BLaER1 (cell line): Measurements from ENCODE around the gene NEK10.
A peak's percentile ranks its signal among the peaks of the same experiment; 100 is the strongest.

ENCODE experiments used
- H3K27ac ChIP-seq: shearing (Covaris generic); formaldehyde crosslinking; 2 replicates; pipeline ENCODE4 v1.8.1; 2022
- H3K27me3 ChIP-seq: shearing (Covaris generic); formaldehyde crosslinking; 2 replicates; pipeline ENCODE4 v1.8.1; 2022
- H3K36me3 ChIP-seq: shearing (Covaris generic); formaldehyde crosslinking; 2 replicates; pipeline ENCODE4 v1.8.1; 2022
- H3K4me1 ChIP-seq: shearing (Covaris generic); formaldehyde crosslinking; 2 replicates; pipeline ENCODE4 v1.8.1; 2022
- H3K4me2 ChIP-seq: shearing (Covaris generic); formaldehyde crosslinking; 2 replicates; pipeline ENCODE4 v1.8.1; 2022
- H3K4me3 ChIP-seq: shearing (Covaris generic); formaldehyde crosslinking; 2 replicates; pipeline ENCODE4 v1.8.1; 2022
- H3K9ac ChIP-seq: shearing (Covaris generic); formaldehyde crosslinking; 2 replicates; pipeline ENCODE4 v1.8.1; 2022
- H3K9me3 ChIP-seq: shearing (Covaris generic); formaldehyde crosslinking; 2 replicates; pipeline ENCODE4 v1.8.1; 2022
- H4K20me1 ChIP-seq: shearing (Covaris generic); formaldehyde crosslinking; 2 replicates; pipeline ENCODE4 v1.8.1; 2022
- Cebpa-rat ChIP-seq: shearing (Covaris generic); IDR thresholded peaks from 2 replicates; pipeline ENCODE4 v1.8.1; 2022

Gene NEK10

DNA sequence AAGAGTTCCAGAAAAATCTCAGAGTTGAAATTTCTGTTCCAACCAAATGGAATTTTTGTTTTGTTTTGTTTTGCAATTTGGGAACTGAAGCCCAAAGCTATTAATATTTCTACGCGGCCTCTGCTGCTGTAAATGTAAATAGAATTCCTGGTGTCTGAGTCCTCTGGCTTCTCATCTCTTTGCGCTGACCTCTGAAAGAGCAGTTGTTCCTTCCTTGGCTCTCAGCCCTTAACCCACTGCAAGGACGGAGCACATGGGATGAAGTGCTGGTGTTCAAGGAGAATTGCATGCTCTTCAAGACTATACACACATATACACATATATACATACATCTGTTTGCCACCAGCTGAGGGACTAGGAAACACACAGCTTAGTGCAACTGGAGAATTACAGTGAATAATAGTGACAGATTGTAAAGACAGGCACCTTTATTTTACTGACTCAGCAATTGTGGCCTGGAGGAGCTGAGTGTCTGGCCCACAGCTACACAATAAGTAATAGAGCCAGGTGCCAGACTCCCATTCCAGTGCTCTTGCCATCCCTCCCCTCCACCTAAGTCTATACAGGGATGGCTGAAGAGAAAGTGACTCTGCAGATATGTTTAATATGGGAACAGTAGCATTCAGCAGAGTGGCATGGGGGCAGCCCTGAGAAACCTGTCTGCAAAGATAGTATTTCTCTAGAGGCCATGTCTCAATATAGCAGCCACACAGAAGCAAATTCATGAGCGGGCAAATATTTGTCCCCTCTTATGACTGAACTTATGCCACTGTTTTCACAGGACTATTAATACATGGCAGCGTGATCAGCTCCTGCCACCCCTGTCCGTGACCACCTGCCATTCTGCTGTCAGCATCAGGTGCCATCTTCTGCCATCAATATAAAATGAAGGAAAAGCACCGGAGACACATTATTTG is 42.3 kb downstream of the NEK10 start:
- H3K9me3 ChIP-seq, result peaks cover 17% of the 10 kb centered on the region
- H3K27ac ChIP-seq, result no peak overlapping the region
- H3K4me1 ChIP-seq, result no peaks in the 10 kb centered on the region
- H3K4me2 ChIP-seq, result no peak overlapping the region
- TF ChIP-seq Cebpa-rat, result no peak
- H3K36me3 ChIP-seq, result no peaks in the 10 kb centered on the region
- H3K9ac ChIP-seq, result no peak overlapping the region
- H4K20me1 ChIP-seq, result no peaks in the 10 kb centered on the region
- H3K27me3 ChIP-seq, result no peaks in the 10 kb centered on the region
- H3K4me3 ChIP-seq, result no peak overlapping the region

DNA sequence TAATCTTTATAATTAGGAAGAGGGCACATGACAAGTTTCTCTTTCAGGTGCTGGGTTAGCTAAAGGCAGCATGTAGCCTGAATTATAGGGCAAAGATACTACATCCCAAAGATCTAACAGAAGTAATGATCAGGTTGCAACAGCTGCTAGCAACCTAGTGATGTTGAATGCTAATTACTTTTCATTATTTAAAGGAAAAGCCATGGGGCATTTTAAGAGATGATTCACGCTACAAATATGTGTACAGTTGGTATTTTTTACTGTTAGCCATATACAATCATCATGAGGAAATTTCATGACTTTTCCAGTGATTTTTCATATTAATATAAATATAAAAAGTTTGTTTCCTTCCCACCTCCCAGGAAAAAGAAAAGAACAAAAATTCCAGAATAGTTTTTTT is 43.0 kb downstream of the NEK10 start:
- Histone ChIP-seq H3K9me3 (peaks cover 17% of the 10 kb centered on the region), H3K4me1 (no peaks in the 10 kb centered on the region), H3K36me3 (no peaks in the 10 kb centered on the region), H3K4me2 (no peak overlapping the region), H3K27ac (no peak overlapping the region), H3K4me3 (no peak overlapping the region), H3K27me3 (no peaks in the 10 kb centered on the region), H4K20me1 (no peaks in the 10 kb centered on the region), H3K9ac (no peak overlapping the region)
- no peak for TF ChIP-seq Cebpa-rat

DNA sequence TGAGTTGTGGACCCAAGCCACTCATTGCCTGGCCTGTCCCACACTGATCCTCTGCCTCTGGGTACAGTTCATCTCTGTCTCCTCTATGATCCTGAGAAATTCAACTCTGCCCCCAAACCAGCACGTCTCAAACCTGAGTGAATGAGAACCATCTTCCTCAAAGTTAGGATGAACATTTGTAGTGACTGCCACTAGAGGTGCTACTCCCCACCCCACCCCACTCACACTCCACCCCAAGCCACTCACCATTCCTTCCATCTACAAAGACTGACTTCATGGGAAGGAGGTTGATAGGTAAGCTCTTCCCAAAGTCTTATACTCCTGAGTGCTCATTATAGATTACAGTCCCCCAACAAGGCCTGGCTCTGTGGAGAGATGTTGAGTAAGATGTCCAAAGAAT is 43.8 kb downstream of the NEK10 start:
- Histone ChIP-seq H3K27me3 (no peaks in the 10 kb centered on the region), H3K4me3 (no peak overlapping the region), H3K4me2 (no peak overlapping the region), H3K4me1 (no peaks in the 10 kb centered on the region), H3K27ac (no peak overlapping the region), H3K9ac (no peak overlapping the region), H3K36me3 (no peaks in the 10 kb centered on the region), H4K20me1 (no peaks in the 10 kb centered on the region), H3K9me3 (peaks cover 17% of the 10 kb centered on the region)
- no peak for TF ChIP-seq Cebpa-rat

DNA sequence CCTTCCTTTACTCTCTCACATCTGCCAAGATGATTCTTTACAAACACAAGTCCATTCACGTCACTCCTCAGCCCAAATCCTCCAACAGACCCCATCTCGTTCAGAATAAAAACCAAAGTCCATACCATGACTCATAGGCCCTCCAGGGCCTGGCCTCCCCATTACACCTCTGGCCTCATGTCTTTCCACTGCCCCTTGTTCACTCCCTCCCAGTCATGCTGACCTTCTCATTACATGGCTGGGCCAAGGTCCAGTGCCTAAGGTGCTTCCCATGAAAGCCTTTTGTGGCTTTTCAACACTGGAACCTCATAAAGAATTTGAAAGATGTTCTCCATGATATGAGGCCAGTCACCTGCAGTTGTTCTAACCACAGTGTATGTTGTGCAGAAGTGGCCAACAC is 44.5 kb downstream of the NEK10 start:
- Histone ChIP-seq H3K27ac (no peak overlapping the region), H3K4me1 (no peaks in the 10 kb centered on the region), H3K4me3 (no peak overlapping the region), H3K9ac (no peak overlapping the region), H3K36me3 (no peaks in the 10 kb centered on the region), H4K20me1 (no peaks in the 10 kb centered on the region), H3K27me3 (no peaks in the 10 kb centered on the region), H3K4me2 (no peak overlapping the region), H3K9me3 (peaks cover 17% of the 10 kb centered on the region)
- no peak for TF ChIP-seq Cebpa-rat

DNA sequence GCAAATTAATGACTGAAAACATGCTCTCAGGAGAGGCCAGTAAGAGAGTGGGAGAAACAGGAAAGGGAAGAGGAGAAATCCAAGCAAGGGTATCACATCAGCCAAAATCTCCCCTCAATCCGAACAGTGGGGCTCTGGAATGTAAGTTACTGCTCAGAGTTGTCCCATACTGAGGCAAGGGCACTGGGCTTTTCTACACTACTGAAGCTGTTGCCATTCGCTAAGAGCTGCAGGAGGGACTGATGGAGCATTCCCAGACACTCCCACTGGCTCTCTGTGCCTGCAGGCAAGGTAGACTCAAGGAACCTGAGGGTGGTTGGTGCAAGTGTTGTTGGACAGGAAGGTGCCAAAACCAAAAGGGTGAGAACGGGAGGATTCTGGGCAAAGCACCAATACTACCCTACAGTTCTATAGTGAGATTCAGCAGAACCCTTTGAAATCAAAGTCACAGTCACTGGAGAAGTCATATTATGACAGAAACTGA is 46.1 kb downstream of the NEK10 start:
- H3K4me3 ChIP-seq, result no peak overlapping the region
- H3K4me2 ChIP-seq, result 0 out of 2 replicates have a peak overlapping the region, but pooled peaks have one; percentile 5

DNA sequence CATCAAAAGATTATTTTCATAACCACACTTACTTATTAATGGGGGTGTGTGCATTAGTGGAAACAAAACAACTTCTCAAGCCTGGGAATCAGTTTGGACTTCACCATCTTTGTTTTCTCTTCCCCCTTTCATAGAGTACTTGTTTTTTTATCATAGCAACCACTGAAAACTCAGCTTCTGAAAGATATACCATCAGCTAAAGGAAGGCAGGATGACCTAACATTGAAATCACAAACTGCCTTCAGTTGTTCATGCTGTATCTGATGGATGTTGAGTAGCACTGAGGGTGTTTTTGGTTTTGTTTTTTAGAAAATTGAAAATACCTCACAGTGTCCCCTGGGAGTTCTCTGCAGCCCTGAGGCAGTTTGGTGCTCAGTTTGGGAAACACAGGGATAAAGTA is 46.5 kb downstream of the NEK10 start:
- Histone ChIP-seq H3K27me3 (no peaks in the 10 kb centered on the region), H3K9ac (no peak overlapping the region), H4K20me1 (no peaks in the 10 kb centered on the region), H3K9me3 (no peaks in the 10 kb centered on the region), H3K4me2 (0 out of 2 replicates have a peak overlapping the region, but pooled peaks have one; percentile 5), H3K4me1 (no peaks in the 10 kb centered on the region), H3K36me3 (no peaks in the 10 kb centered on the region), H3K27ac (no peak overlapping the region), H3K4me3 (no peak overlapping the region)
- TF ChIP-seq Cebpa-rat, result no peak

More for the DNA sequence above, 46.1 kb downstream of the NEK10 start:
- no peaks in the 10 kb centered on the region for H3K4me1 ChIP-seq
- no peaks in the 10 kb centered on the region for H4K20me1 ChIP-seq
- no peak for TF ChIP-seq Cebpa-rat
- peaks cover 1% of the 10 kb centered on the region; the same call in 1 of the 2 replicates for H3K9me3 ChIP-seq
- H3K36me3 ChIP-seq, result no peaks in the 10 kb centered on the region
- no peak overlapping the region for H3K9ac ChIP-seq
- no peak overlapping the region for H3K27ac ChIP-seq
- H3K27me3 ChIP-seq, result no peaks in the 10 kb centered on the region

DNA sequence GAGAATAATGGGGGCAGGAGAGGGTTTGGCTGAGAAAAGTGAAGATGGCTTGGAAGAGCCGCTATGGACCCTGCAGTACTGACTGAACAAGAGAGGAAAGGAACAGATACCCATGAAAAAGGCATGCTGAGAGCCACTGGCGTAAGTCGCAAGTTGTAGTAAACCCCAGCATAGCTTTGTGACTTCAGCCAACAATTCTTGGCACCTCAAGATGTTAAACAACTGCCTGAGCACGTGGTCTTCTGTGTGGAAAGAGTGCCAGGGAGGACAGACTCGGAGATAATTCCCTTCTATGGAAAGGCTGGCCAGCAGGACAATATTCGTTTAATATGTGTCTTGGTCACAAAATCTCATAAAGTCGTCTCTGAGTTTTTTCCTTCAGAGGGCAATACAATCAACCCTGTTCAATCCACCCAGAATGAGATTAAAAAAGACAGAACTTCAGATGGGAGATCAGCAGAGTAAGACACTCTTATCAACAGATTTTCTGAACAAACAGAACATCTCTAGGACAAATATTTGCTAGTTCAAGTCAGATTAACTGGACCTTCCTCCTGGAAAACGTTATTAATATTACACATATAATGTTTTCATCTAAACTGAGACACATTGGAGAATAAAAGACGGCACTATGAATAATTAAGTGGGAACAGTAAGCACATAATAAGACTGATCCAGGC is 49.2 kb downstream of the NEK10 start:
- H3K4me3 ChIP-seq, result no peak overlapping the region
- no peak overlapping the region for H3K4me2 ChIP-seq
- no peaks in the 10 kb centered on the region for H3K27me3 ChIP-seq
- no peaks in the 10 kb centered on the region for H4K20me1 ChIP-seq
- no peaks in the 10 kb centered on the region for H3K9me3 ChIP-seq
- no peak for TF ChIP-seq Cebpa-rat
- H3K4me1 ChIP-seq, result no peaks in the 10 kb centered on the region
- no peak overlapping the region for H3K27ac ChIP-seq
- H3K36me3 ChIP-seq, result no peaks in the 10 kb centered on the region
- H3K9ac ChIP-seq, result no peak overlapping the region

DNA sequence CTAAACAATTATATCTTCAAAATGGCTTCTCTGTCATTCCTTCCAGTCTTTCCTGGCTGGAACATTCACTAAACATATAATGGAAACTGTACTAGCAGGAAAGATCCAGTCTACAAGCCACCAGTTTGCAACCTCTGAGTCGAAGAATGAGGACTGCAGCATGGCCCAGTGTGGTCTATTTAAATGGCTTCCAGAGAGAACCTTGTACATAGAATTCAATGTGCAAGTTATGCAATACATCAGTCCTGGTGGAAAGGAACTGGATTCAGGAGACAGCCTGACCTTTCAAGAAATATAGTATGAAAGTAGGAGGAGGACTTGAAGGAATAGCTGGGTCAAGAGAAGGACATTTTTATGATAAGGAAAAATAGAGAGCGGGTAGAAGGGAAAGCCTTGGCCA is 49.9 kb downstream of the NEK10 start:
- H3K9ac ChIP-seq, result no peak overlapping the region
- no peak overlapping the region for H3K4me2 ChIP-seq
- no peak overlapping the region for H3K27ac ChIP-seq
- no peak for TF ChIP-seq Cebpa-rat
- no peaks in the 10 kb centered on the region for H3K36me3 ChIP-seq
- no peaks in the 10 kb centered on the region for H3K9me3 ChIP-seq
- no peaks in the 10 kb centered on the region for H3K4me1 ChIP-seq
- H4K20me1 ChIP-seq, result no peaks in the 10 kb centered on the region
- no peak overlapping the region for H3K4me3 ChIP-seq
- no peaks in the 10 kb centered on the region for H3K27me3 ChIP-seq

DNA sequence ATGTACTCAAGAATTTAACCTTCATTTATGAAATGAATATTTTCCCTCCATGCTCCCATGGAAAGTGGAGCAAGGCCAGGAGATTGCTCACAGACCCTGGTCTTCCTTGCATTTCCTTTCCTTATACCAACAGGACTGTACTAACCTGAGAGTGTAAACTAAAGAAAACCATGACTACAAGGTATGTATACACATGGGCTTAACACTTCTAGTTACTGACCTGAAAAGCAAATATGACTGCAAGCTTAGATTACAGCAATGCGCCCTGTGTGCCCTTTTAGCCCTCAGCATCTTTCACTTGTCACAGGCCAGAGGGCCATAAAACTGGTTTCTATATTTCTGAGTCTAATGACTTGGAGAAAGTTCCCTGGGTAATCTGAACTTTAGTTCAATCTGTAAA is 52.1 kb downstream of the NEK10 start:
- TF ChIP-seq Cebpa-rat, result no peak
- H3K4me1 ChIP-seq, result no peaks in the 10 kb centered on the region
- H4K20me1 ChIP-seq, result no peaks in the 10 kb centered on the region
- no peak overlapping the region for H3K4me2 ChIP-seq
- H3K9ac ChIP-seq, result no peak overlapping the region
- no peaks in the 10 kb centered on the region for H3K27me3 ChIP-seq
- no peaks in the 10 kb centered on the region for H3K36me3 ChIP-seq
- no peak overlapping the region for H3K27ac ChIP-seq
- H3K9me3 ChIP-seq, result no peaks in the 10 kb centered on the region
- H3K4me3 ChIP-seq, result no peak overlapping the region

DNA sequence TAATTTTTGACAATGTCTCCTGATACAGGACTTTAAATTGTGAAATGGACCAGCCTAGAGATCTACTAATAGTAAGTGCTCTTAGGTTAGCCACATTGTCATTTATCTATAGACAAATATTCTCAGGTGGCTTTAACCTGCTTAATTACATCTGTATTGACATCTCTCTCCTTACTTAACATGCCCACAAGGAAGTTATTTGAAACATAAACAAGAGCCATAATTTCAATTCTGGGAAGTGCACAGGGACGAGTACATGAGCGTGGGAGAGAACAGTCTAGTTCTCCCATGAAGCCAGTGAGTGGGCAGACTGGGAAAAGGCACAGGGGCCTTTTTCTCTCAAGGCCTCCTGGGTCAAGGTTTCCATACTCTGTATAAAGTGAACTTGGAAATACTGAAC is 54.2 kb downstream of the NEK10 start:
- H3K9me3 ChIP-seq, result no peaks in the 10 kb centered on the region
- H3K36me3 ChIP-seq, result no peaks in the 10 kb centered on the region
- no peak for TF ChIP-seq Cebpa-rat
- no peak overlapping the region for H3K4me2 ChIP-seq
- H3K4me1 ChIP-seq, result no peaks in the 10 kb centered on the region
- no peak overlapping the region for H3K9ac ChIP-seq
- no peak overlapping the region for H3K4me3 ChIP-seq
- H4K20me1 ChIP-seq, result no peaks in the 10 kb centered on the region
- no peaks in the 10 kb centered on the region for H3K27me3 ChIP-seq
- H3K27ac ChIP-seq, result no peak overlapping the region
